ENCODE data around the gene LCE1D. TPM values are rescaled to one million over a fixed set of nuclear protein-coding genes. Genes with fewer than 3 reads are reported as not detected.

The LCE1D gene
- total and polyA plus RNA-seq, 2 experiments from 2014 or later: not detected

DNA sequence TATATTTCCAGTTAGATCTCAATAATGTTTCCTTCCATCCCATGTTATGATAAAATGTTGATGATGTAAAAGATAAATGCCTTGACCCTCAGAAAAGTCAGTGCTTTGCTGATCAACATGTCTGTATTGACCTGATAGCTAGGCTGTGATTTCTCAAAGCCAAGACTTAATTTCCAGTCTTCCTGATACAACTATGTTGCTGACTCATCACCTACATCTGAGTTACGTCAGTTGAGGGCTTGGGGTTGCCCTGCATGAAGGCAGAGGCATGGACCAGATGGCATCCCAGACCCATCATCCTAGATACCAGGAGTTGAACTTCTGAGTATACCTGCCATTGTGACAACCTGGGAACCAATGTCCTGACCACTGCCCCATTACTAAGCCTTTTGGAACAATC, 4.8 kb downstream of the LCE1D start (continued):
- TF ChIP-seq, protein P1, sequence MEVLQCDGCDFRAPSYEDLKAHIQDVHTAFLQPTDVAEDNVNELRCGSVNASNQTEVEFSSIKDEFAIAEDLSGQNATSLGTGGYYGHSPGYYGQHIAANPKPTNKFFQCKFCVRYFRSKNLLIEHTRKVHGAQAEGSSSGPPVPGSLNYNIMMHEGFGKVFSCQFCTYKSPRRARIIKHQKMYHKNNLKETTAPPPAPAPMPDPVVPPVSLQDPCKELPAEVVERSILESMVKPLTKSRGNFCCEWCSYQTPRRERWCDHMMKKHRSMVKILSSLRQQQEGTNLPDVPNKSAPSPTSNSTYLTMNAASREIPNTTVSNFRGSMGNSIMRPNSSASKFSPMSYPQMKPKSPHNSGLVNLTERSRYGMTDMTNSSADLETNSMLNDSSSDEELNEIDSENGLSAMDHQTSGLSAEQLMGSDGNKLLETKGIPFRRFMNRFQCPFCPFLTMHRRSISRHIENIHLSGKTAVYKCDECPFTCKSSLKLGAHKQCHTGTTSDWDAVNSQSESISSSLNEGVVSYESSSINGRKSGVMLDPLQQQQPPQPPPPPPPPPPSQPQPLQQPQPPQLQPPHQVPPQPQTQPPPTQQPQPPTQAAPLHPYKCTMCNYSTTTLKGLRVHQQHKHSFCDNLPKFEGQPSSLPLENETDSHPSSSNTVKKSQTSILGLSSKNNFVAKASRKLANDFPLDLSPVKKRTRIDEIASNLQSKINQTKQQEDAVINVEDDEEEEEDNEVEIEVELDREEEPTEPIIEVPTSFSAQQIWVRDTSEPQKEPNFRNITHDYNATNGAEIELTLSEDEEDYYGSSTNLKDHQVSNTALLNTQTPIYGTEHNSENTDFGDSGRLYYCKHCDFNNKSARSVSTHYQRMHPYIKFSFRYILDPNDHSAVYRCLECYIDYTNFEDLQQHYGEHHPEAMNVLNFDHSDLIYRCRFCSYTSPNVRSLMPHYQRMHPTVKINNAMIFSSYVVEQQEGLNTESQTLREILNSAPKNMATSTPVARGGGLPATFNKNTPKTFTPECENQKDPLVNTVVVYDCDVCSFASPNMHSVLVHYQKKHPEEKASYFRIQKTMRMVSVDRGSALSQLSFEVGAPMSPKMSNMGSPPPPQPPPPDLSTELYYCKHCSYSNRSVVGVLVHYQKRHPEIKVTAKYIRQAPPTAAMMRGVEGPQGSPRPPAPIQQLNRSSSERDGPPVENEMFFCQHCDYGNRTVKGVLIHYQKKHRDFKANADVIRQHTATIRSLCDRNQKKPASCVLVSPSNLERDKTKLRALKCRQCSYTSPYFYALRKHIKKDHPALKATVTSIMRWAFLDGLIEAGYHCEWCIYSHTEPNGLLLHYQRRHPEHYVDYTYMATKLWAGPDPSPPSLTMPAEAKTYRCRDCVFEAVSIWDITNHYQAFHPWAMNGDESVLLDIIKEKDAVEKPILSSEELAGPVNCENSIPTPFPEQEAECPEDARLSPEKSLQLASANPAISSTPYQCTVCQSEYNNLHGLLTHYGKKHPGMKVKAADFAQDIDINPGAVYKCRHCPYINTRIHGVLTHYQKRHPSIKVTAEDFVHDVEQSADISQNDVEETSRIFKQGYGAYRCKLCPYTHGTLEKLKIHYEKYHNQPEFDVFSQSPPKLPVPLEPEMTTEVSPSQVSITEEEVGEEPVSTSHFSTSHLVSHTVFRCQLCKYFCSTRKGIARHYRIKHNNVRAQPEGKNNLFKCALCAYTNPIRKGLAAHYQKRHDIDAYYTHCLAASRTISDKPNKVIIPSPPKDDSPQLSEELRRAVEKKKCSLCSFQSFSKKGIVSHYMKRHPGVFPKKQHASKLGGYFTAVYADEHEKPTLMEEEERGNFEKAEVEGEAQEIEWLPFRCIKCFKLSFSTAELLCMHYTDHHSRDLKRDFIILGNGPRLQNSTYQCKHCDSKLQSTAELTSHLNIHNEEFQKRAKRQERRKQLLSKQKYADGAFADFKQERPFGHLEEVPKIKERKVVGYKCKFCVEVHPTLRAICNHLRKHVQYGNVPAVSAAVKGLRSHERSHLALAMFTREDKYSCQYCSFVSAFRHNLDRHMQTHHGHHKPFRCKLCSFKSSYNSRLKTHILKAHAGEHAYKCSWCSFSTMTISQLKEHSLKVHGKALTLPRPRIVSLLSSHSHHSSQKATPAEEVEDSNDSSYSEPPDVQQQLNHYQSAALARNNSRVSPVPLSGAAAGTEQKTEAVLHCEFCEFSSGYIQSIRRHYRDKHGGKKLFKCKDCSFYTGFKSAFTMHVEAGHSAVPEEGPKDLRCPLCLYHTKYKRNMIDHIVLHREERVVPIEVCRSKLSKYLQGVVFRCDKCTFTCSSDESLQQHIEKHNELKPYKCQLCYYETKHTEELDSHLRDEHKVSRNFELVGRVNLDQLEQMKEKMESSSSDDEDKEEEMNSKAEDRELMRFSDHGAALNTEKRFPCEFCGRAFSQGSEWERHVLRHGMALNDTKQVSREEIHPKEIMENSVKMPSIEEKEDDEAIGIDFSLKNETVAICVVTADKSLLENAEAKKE (CRISPR knock-in tag; IDR thresholded peaks at IDR 0.05): no peak
- TF ChIP-seq, protein P2, sequence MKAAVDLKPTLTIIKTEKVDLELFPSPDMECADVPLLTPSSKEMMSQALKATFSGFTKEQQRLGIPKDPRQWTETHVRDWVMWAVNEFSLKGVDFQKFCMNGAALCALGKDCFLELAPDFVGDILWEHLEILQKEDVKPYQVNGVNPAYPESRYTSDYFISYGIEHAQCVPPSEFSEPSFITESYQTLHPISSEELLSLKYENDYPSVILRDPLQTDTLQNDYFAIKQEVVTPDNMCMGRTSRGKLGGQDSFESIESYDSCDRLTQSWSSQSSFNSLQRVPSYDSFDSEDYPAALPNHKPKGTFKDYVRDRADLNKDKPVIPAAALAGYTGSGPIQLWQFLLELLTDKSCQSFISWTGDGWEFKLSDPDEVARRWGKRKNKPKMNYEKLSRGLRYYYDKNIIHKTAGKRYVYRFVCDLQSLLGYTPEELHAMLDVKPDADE (IDR thresholded peaks at IDR 0.05): no peak

GRCh38 chr1:152806576-152806975, 10.1 kb downstream of the LCE1D start, which contains the start of gene LCE1C:
LCE1C (minus strand) TSS chr1:152806651; CDS start chr1:152805478, 1,173 bp downstream.
- Mint-ChIP-seq H3K4me1 (no peaks in the 10 kb centered on the region), H3K27me3 (ENCODE audit: insufficient read depth, low read depth, poor library complexity) (no peaks in the 10 kb centered on the region), H3K27ac (no peak within 1 kb of the TSS), H3K4me3 (no peak within 1 kb of the TSS), H3K9me3 (no peaks in the 10 kb centered on the region), H3K36me3 (ENCODE audit: low read depth) (no peaks in the 10 kb centered on the region)
- Histone ChIP-seq H3K9me2 (ENCODE audit: insufficient read depth) (no peaks in the 10 kb centered on the region), H3K4me3 (no peak within 1 kb of the TSS), H3K79me2 (replicated peaks; ENCODE audit: insufficient read depth) (no peaks in the 10 kb centered on the region), H4K20me1 (replicated peaks; ENCODE audit: insufficient read depth) (no peaks in the 10 kb centered on the region), H3K36me3 (ENCODE audit: insufficient read depth) (no peaks in the 10 kb centered on the region), H3K4me1 (ENCODE audit: insufficient read depth) (no peaks in the 10 kb centered on the region), H3K27me3 (ENCODE audit: insufficient read depth) (no peaks in the 10 kb centered on the region), H3K4me2 (no peak within 1 kb of the TSS), H3K27ac (ENCODE audit: low read depth) (no peak within 1 kb of the TSS), H2AFZ (0 out of 2 replicates have a peak within 1 kb of the TSS, but pooled peaks have one; percentile 14), H3F3A (replicated peaks; ENCODE audit: low read depth) (no peaks in the 10 kb centered on the region)
- TF ChIP-seq ZNF114 (CRISPR knock-in tag; IDR thresholded peaks at IDR 0.05) (no peak), JUNB (IDR thresholded peaks at IDR 0.05; ENCODE audit: unreplicated experiment) (no peak), STAT1 (IDR thresholded peaks at IDR 0.05; ENCODE audit: unreplicated experiment) (no peak), ZNF331 (CRISPR knock-in tag; IDR thresholded peaks at IDR 0.05; ENCODE audit: low read depth) (no peak), CREB1 (CRISPR knock-in tag; IDR thresholded peaks at IDR 0.05; ENCODE audit: low read depth) (no peak), POLR2AphosphoS5 (IDR thresholded peaks at IDR 0.05; ENCODE audit: low read depth) (no peak)
- TF ChIP-seq, protein P1 (CRISPR knock-in tag; IDR thresholded peaks at IDR 0.05): no peak
- TF ChIP-seq, protein P2 (IDR thresholded peaks at IDR 0.05): no peak
- DNase-seq (ENCODE audit: low spot score) (no peak), ATAC-seq (no peak)

Data from GM23338 (cell line).